AG09309 (cell line): Measurements from ENCODE around the gene SLC43A1.

Experiments
- DNase-seq: peaks from one replicate; pipeline ENCODE4 v3.0.0-alpha.2; 2010; ENCODE audit warnings: low read depth
- H3K4me3 ChIP-seq: 2 replicates; pipeline ENCODE4 v1.5.1; 2011; ENCODE audit warnings: mild to moderate bottlenecking, low read depth, low read length, moderate library complexity; ENCODE audit not compliant: control insufficient read depth
- TF ChIP-seq, protein P1 (sequence below): IDR thresholded peaks from 2 replicates; pipeline ENCODE4 v1.5.1; 2011; ENCODE audit warnings: mild to moderate bottlenecking, low read depth, low read length, inconsistent platforms; ENCODE audit not compliant: insufficient read depth, control insufficient read depth; ENCODE audit errors: missing control alignments

SLC43A1 gene

DNA sequence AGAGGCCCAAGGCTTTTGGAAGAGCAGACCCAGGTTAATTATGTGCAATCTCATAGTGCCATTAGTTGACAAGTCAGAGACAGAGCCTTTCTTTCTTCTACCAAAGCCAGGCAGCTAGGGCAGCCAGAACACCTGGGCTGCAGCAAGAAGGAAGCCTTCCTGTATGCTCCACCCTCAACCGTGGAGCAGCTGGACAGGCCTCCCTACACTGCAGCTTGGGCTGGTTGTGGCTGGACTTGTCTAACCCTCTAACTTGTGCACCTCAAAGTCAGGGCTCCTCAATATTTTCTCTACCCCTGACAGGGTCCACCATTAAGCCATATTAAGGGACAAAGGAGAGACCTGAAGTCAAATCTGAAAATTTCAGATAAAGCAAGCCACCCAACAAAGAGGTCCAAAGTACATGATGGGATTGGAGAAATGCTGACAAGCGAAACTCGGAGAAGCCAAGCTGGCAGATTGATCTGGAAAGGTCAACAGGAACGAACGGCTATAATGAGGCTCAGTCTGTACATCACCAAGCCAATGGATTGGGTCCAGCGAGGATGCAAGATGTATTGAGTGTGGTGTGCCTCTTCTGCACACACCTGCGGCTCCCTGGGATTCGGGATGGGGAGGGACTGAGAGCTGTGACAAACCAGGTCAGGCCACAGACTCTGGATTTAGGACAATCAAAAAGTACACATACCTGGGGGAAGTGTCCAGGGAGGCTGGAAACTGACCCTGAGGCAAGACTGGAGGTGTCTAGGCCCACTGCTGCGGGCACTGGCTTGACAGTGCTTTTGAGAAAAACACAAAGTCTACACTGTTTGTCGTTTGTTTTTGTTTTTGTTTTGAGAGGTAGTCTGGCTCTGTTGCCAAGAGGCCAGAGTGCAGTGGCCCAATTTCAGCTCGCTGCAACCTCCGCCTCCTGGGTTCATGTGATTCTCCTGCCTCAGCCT is 76.9 kb downstream of the SLC43A1 start:
- no peak overlapping the region for H3K4me3 ChIP-seq
- TF ChIP-seq, protein P1, sequence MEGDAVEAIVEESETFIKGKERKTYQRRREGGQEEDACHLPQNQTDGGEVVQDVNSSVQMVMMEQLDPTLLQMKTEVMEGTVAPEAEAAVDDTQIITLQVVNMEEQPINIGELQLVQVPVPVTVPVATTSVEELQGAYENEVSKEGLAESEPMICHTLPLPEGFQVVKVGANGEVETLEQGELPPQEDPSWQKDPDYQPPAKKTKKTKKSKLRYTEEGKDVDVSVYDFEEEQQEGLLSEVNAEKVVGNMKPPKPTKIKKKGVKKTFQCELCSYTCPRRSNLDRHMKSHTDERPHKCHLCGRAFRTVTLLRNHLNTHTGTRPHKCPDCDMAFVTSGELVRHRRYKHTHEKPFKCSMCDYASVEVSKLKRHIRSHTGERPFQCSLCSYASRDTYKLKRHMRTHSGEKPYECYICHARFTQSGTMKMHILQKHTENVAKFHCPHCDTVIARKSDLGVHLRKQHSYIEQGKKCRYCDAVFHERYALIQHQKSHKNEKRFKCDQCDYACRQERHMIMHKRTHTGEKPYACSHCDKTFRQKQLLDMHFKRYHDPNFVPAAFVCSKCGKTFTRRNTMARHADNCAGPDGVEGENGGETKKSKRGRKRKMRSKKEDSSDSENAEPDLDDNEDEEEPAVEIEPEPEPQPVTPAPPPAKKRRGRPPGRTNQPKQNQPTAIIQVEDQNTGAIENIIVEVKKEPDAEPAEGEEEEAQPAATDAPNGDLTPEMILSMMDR: no peak
- DNase-seq: no peak

DNA sequence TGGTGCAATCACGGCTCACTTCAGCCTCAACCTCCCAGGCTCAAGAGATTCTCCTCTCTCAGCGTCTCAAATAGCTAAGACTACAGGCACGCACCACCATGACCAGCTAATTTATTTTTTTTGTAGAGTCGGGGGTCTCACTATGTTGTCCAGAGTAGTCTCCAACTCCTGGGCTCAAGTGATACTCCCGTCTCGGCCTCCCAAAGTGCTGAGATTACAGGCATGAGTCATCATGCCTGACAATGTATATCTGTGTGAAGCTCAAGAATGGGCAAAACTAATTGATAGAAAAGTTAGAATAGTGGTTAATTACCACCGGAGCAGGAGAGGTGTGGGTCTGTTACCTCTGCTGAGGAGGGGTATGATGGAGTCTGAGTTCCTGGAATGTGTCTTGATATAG is 79.5 kb downstream of the SLC43A1 start:
- DNase-seq: no peak
- no peak overlapping the region for H3K4me3 ChIP-seq
- TF ChIP-seq, protein P1: no peak

DNA sequence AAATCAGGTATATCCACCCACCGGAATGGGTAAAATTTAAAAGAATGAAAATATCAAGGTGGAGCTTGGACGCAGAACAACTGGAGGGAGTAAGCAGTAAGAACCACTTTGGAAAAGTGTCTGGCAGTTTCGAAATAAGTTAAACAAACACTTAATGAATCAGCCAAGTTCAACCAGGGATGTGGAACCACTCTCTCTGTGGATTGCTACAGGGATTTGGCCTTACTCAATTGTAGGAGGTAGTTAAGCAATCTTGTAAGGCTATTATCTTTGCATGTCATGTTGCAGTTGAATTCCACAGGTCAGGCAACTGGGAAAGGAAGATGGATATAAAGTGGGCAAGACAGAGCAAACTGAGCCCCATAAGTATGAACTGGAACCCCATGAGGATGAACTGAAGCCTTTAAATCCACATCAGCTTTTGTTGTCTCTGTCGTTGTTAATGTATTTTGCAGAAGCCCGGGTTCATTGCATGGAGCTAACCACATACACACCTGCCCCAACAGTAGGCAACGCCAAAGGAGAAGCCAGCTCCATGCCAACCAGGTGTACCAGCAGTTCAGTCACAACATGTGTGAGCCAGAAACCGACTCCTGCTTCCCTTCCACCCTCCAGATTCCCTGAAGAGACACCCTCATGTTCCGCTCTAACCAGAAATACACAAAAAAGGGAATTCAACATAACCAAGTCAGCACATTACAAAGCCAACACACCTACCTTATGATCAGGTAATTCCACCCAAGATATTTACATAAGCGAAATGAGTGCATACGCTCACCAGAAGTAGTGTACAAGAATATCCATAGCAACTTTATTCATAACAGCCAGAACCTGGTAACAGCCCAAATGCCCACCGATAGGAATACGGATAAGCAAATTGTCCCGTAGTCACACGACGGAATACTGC is 80.6 kb downstream of the SLC43A1 start:
- H3K4me3 ChIP-seq: no peak overlapping the region
- TF ChIP-seq, protein P1: no peak
- DNase-seq: peak; percentile 94
